GM23338 (cell line): ENCODE data around the gene HSPA1A. TPM values are rescaled to one million over a fixed set of nuclear protein-coding genes. Genes with fewer than 3 reads are reported as not detected.

ENCODE experiments used
- ATAC-seq: fragments of 200-7000 bp; cut with Tn5 transposase; 3 replicates; pipeline ENCODE4 v1.9.1; 2020
- DNase-seq: peaks from one replicate; pipeline ENCODE4 v3.0.0-alpha.2; 2015; ENCODE audit warnings: low spot score
- H2AFZ ChIP-seq: fragments of 200-600 bp; sonication (generic); 2 replicates; pipeline ENCODE4 v1.8.0; 2016; ENCODE audit warnings: antibody characterized with exemption, mild to moderate bottlenecking, moderate library complexity
- H3F3A ChIP-seq: fragments of 200-600 bp; sonication (generic); replicated peaks from 2 replicates; pipeline ENCODE4 v1.8.0; 2017; ENCODE audit warnings: antibody characterized with exemption, mixed run types, low read depth
- H3K27ac ChIP-seq: fragments of 200-600 bp; sonication (generic); 2 replicates; pipeline ENCODE4 v1.6.1; 2016; ENCODE audit warnings: low read depth
- H3K27me3 ChIP-seq: fragments of 200-600 bp; sonication (generic); 2 replicates; pipeline ENCODE4 v1.8.0; 2016; ENCODE audit warnings: mild to moderate bottlenecking, mixed run types, moderate library complexity; ENCODE audit not compliant: insufficient read depth
- H3K36me3 ChIP-seq: fragments of 200-600 bp; sonication (generic); 2 replicates; pipeline ENCODE4 v1.8.0; 2016; ENCODE audit warnings: mild to moderate bottlenecking; ENCODE audit not compliant: insufficient read depth
- H3K4me1 ChIP-seq: fragments of 200-600 bp; sonication (generic); 2 replicates; pipeline ENCODE4 v1.8.0; 2016; ENCODE audit warnings: mild to moderate bottlenecking, moderate library complexity; ENCODE audit not compliant: insufficient read depth
- H3K4me2 ChIP-seq: fragments of 200-600 bp; sonication (generic); 2 replicates; pipeline ENCODE4 v1.7.1; 2017; ENCODE audit warnings: mixed run types
- H3K4me3 ChIP-seq: fragments of 200-600 bp; sonication (generic); 2 replicates; pipeline ENCODE4 v1.6.1; 2016; ENCODE audit warnings: mixed run types
- H3K79me2 ChIP-seq: fragments of 200-600 bp; sonication (generic); replicated peaks from 2 replicates; pipeline ENCODE4 v1.8.0; 2017; ENCODE audit warnings: mild to moderate bottlenecking; ENCODE audit not compliant: insufficient read depth
- H3K9me2 ChIP-seq: fragments of 200-600 bp; sonication (generic); 2 replicates; pipeline ENCODE4 v1.8.0; 2017; ENCODE audit not compliant: insufficient read depth
- H4K20me1 ChIP-seq: fragments of 200-600 bp; sonication (generic); replicated peaks from 2 replicates; pipeline ENCODE4 v1.8.0; 2017; ENCODE audit warnings: mild to moderate bottlenecking; ENCODE audit not compliant: insufficient read depth
- H3K27ac Mint-ChIP-seq: 2 replicates; pipeline ENCODE4 v1.8.0; 2020; ENCODE audit warnings: inconsistent platforms, mild to moderate bottlenecking, moderate library complexity, mixed read lengths
- H3K27me3 Mint-ChIP-seq: 3 replicates; pipeline ENCODE4 v1.8.0; 2022; ENCODE audit warnings: low read depth, mild to moderate bottlenecking, moderate library complexity, mixed read lengths, inconsistent platforms; ENCODE audit not compliant: insufficient read depth, poor library complexity
- H3K36me3 Mint-ChIP-seq: 3 replicates; pipeline ENCODE4 v1.8.0; 2021; ENCODE audit warnings: low read depth, mild to moderate bottlenecking, inconsistent platforms, moderate library complexity, mixed read lengths
- H3K4me1 Mint-ChIP-seq: 3 replicates; pipeline ENCODE4 v1.8.0; 2020; ENCODE audit warnings: mild to moderate bottlenecking, inconsistent platforms, mixed read lengths
- H3K4me3 Mint-ChIP-seq: 3 replicates; pipeline ENCODE4 v1.8.0; 2021; ENCODE audit warnings: moderate library complexity, mild to moderate bottlenecking, inconsistent platforms, mixed read lengths
- H3K9me3 Mint-ChIP-seq: 3 replicates; pipeline ENCODE4 v1.8.0; 2020; ENCODE audit warnings: moderate library complexity, mild to moderate bottlenecking, inconsistent platforms, mixed read lengths
- CREB1 ChIP-seq: fragments of 250-450 bp; sonication (Bioruptor Pico); IDR thresholded peaks from 2 replicates; pipeline ENCODE4 v1.5.0; 2020; ENCODE audit warnings: low read depth, mild to moderate bottlenecking, moderate library complexity
- CTCF ChIP-seq, 2 experiments: fragments of 200-600 bp in 1 of 2; sonication (generic) in 1 of 2; conservative IDR thresholded peaks; 2 replicates each; pipeline versions ENCODE4 v1.5.1 to v1.6.1; 2016 to 2017; ENCODE audit warnings: antibody characterized with exemption in 2 of 2, low read depth in 2 of 2, mild to moderate bottlenecking in 2 of 2, moderate library complexity in 1 of 2
- ETS1 ChIP-seq: IDR thresholded peaks from 2 replicates; pipeline ENCODE4 v1.6.1; 2016; ENCODE audit warnings: antibody characterized with exemption
- EZH2phosphoT487 ChIP-seq: fragments of 200-600 bp; sonication (generic); IDR thresholded peaks from one replicate; pipeline ENCODE4 v1.8.1; 2018; ENCODE audit warnings: antibody characterized with exemption; ENCODE audit not compliant: unreplicated experiment
- JUNB ChIP-seq: IDR thresholded peaks from one replicate; pipeline ENCODE4 v1.6.1; 2016; ENCODE audit warnings: antibody characterized with exemption; ENCODE audit not compliant: unreplicated experiment
- NANOG ChIP-seq: IDR thresholded peaks from 2 replicates; pipeline ENCODE4 v1.6.1; 2016; ENCODE audit warnings: antibody characterized with exemption, borderline replicate concordance
- POLR2AphosphoS5 ChIP-seq: IDR thresholded peaks from 2 replicates; pipeline ENCODE4 v1.6.1; 2016; ENCODE audit warnings: antibody characterized with exemption, low read depth
- REST ChIP-seq: IDR thresholded peaks from one replicate; pipeline ENCODE4 v1.6.1; 2018; ENCODE audit warnings: antibody characterized with exemption; ENCODE audit not compliant: unreplicated experiment
- STAT1 ChIP-seq: IDR thresholded peaks from one replicate; pipeline ENCODE4 v1.6.1; 2016; ENCODE audit warnings: antibody characterized with exemption; ENCODE audit not compliant: unreplicated experiment
- polyA plus RNA-seq: library from polyadenylated mRNA; unstranded; fragments of >200 nt; fragmentation: Nextera tagmentation; extraction: Ambion mirVana; gene quantifications from 2 replicates; pipeline ENCODE4 v1.2.1, GENCODE V29; 2016
- total RNA-seq: library from RNA; depleted of rRNA; stranded (reverse); fragments of >200 nt; shearing (Covaris generic); gene quantifications from 2 replicates; pipeline ENCODE4 v1.2.3, GENCODE V29; 2014

The HSPA1A gene
- total and polyA plus RNA-seq, 2 experiments from 2014 or later, result 36.1 to 57.1 TPM

GRCh38 chr6:31775184-31775583 lies 40.2 kb upstream of the HSPA1A start:
- no peak for ATAC-seq
- DNase-seq, result no peak
- H3K4me1 ChIP-seq, result no peaks in the 10 kb centered on the region
- H2AFZ ChIP-seq, result no peak overlapping the region
- Mint-ChIP-seq H3K4me3 (no peak overlapping the region), H3K9me3 (no peaks in the 10 kb centered on the region), H3K27ac (no peak overlapping the region), H3K4me1 (no peaks in the 10 kb centered on the region), H3K36me3 (peaks cover 13% of the 10 kb centered on the region), H3K27me3 (peaks cover 19% of the 10 kb centered on the region)
- no peaks in the 10 kb centered on the region; the same call in 1 of the 2 replicates for H4K20me1 ChIP-seq
- no peak overlapping the region for H3K27ac ChIP-seq
- no peak overlapping the region for H3K4me2 ChIP-seq
- TF ChIP-seq REST (no peak), CTCF (conservative IDR thresholded peaks at IDR 0.05; ENCODE audit: low read depth in 2 of 2) (no peak), NANOG (no peak), EZH2phosphoT487 (no peak), POLR2AphosphoS5 (no peak), JUNB (no peak)
- no peaks in the 10 kb centered on the region for H3K27me3 ChIP-seq
- H3K4me3 ChIP-seq, result no peak overlapping the region
- no peaks in the 10 kb centered on the region for H3K36me3 ChIP-seq
- peaks cover 4% of the 10 kb centered on the region; the same call in 1 of the 2 replicates for H3F3A ChIP-seq
- no peaks in the 10 kb centered on the region for H3K9me2 ChIP-seq
- H3K79me2 ChIP-seq, result no peaks in the 10 kb centered on the region

GRCh38 chr6:31775633-31776484 lies 39.5 kb upstream of the HSPA1A start:
- H3K9me3 Mint-ChIP-seq, result no peaks in the 10 kb centered on the region
- no peak for TF ChIP-seq JUNB
- no peak for TF ChIP-seq STAT1
- TF ChIP-seq POLR2AphosphoS5, result no peak
- no peak for TF ChIP-seq CREB1 (CRISPR knock-in tag)
- TF ChIP-seq ETS1, result no peak
- no peak for TF ChIP-seq REST

More at GRCh38 chr6:31775633-31776484, 39.5 kb upstream of the HSPA1A start:
- no peak overlapping the region for H2AFZ ChIP-seq
- peaks cover 22% of the 10 kb centered on the region for H3K27me3 Mint-ChIP-seq
- no peaks in the 10 kb centered on the region for H3K27me3 ChIP-seq
- no peaks in the 10 kb centered on the region for H3K9me2 ChIP-seq
- DNase-seq, result no peak
- no peaks in the 10 kb centered on the region for H3K4me1 Mint-ChIP-seq
- H3K36me3 Mint-ChIP-seq, result peaks cover 20% of the 10 kb centered on the region
- no peak overlapping the region for H3K27ac Mint-ChIP-seq
- no peaks in the 10 kb centered on the region for H3K79me2 ChIP-seq
- H3K4me3 ChIP-seq, result no peak overlapping the region
- H4K20me1 ChIP-seq, result no peaks in the 10 kb centered on the region; the same call in 1 of the 2 replicates
- no peak overlapping the region for H3K27ac ChIP-seq
- no peak overlapping the region for H3K4me2 ChIP-seq
- H3K4me3 Mint-ChIP-seq, result no peak overlapping the region
- no peaks in the 10 kb centered on the region for H3K36me3 ChIP-seq
- peaks cover 4% of the 10 kb centered on the region; the same call in 1 of the 2 replicates for H3F3A ChIP-seq
- H3K4me1 ChIP-seq, result no peaks in the 10 kb centered on the region
- ATAC-seq, result no peak
